Measurements from ENCODE around the gene FADS2.

- no peak for TF ChIP-seq EP300 (IDR thresholded peaks at IDR 0.05; ENCODE audit: low read depth in 2 of 2, low read length in 2 of 2)
- TF ChIP-seq EP300 (CRISPR knock-in tag; IDR thresholded peaks at IDR 0.05; ENCODE audit: borderline replicate concordance) = no peak
- no peak for TF ChIP-seq SUZ12 (IDR thresholded peaks at IDR 0.05; ENCODE audit: low read depth, low read length)
- no peak for TF ChIP-seq CTCF (CRISPR knock-in tag; IDR thresholded peaks at IDR 0.05)
- no peak for TF ChIP-seq NKX3-1 (CRISPR knock-in tag; IDR thresholded peaks at IDR 0.05)
- no peak for TF ChIP-seq ZNF614 (CRISPR knock-in tag; IDR thresholded peaks at IDR 0.05; ENCODE audit: borderline replicate concordance)
- no peak for TF ChIP-seq ZNF563 (CRISPR knock-in tag; IDR thresholded peaks at IDR 0.05)
Measured at GRCh38 chr11:61838921-61839320, 10.8 kb downstream of the FADS2 start.

All from HepG2 (cell line).